ENCODE data around the gene ARFGAP3. TPM values are rescaled to one million over a fixed set of nuclear protein-coding genes. Genes with fewer than 3 reads are reported as not detected.

The ARFGAP3 gene
- total RNA-seq, 1 experiment from 2014 or later: 27.0 TPM

DNA sequence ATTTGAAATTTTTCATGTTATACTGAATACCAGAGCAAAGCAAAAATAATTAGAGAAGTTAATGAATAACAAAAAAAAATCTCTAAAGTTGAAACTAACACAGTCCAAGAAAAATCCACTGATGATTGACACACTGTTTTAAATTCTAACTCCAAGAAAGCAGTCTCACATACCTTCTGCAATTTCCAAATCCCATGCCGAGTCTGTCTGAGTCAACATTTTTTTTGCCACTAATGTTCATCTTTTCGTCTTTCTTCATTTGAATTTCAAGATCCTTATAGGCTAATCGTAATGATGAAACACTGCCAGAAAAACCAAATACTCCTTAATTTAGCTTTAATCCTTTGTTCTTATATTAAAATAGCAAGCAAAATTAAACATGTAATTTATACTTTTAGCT is 39.5 kb downstream of the ARFGAP3 start:
- ChIA-PET CTCF (no interaction called here), POLR2A (no interaction called here)
- BruUV-seq (replicated peaks): no TSS peak
- H3K4me1 ChIP-seq (ENCODE audit: control insufficient read depth, insufficient read depth, low read length): no peaks in the 10 kb centered on the region
- no peak for TF ChIP-seq POLR2AphosphoS5 (IDR thresholded peaks at IDR 0.05; ENCODE audit: low read depth, low read length)
- TF ChIP-seq, protein P1, sequence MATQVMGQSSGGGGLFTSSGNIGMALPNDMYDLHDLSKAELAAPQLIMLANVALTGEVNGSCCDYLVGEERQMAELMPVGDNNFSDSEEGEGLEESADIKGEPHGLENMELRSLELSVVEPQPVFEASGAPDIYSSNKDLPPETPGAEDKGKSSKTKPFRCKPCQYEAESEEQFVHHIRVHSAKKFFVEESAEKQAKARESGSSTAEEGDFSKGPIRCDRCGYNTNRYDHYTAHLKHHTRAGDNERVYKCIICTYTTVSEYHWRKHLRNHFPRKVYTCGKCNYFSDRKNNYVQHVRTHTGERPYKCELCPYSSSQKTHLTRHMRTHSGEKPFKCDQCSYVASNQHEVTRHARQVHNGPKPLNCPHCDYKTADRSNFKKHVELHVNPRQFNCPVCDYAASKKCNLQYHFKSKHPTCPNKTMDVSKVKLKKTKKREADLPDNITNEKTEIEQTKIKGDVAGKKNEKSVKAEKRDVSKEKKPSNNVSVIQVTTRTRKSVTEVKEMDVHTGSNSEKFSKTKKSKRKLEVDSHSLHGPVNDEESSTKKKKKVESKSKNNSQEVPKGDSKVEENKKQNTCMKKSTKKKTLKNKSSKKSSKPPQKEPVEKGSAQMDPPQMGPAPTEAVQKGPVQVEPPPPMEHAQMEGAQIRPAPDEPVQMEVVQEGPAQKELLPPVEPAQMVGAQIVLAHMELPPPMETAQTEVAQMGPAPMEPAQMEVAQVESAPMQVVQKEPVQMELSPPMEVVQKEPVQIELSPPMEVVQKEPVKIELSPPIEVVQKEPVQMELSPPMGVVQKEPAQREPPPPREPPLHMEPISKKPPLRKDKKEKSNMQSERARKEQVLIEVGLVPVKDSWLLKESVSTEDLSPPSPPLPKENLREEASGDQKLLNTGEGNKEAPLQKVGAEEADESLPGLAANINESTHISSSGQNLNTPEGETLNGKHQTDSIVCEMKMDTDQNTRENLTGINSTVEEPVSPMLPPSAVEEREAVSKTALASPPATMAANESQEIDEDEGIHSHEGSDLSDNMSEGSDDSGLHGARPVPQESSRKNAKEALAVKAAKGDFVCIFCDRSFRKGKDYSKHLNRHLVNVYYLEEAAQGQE (IDR thresholded peaks at IDR 0.05; ENCODE audit: insufficient read depth in 1 of 2, low read depth in 2 of 2, low read length in 1 of 2): no peak
- TF ChIP-seq, protein P2, sequence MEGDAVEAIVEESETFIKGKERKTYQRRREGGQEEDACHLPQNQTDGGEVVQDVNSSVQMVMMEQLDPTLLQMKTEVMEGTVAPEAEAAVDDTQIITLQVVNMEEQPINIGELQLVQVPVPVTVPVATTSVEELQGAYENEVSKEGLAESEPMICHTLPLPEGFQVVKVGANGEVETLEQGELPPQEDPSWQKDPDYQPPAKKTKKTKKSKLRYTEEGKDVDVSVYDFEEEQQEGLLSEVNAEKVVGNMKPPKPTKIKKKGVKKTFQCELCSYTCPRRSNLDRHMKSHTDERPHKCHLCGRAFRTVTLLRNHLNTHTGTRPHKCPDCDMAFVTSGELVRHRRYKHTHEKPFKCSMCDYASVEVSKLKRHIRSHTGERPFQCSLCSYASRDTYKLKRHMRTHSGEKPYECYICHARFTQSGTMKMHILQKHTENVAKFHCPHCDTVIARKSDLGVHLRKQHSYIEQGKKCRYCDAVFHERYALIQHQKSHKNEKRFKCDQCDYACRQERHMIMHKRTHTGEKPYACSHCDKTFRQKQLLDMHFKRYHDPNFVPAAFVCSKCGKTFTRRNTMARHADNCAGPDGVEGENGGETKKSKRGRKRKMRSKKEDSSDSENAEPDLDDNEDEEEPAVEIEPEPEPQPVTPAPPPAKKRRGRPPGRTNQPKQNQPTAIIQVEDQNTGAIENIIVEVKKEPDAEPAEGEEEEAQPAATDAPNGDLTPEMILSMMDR (IDR thresholded peaks at IDR 0.05): no peak
- TF ChIP-seq TCF7L2 (IDR thresholded peaks at IDR 0.05; ENCODE audit: low read depth, low read length): no peak
- no peak for TF ChIP-seq SIN3A (IDR thresholded peaks at IDR 0.05; ENCODE audit: borderline replicate concordance, insufficient read depth, low read depth, low read length)
- peaks cover 7% of the 10 kb centered on the region; the same call in 1 of the 2 replicates for H3K36me3 ChIP-seq (ENCODE audit: control insufficient read depth, insufficient read depth, low read length)
- no peak overlapping the region for H3K27ac ChIP-seq (ENCODE audit: low read length)
- DNase-seq (ENCODE audit: low read depth, low spot score) (no peak), ATAC-seq (no peak)
- no peak overlapping the region for H3K4me3 ChIP-seq (ENCODE audit: low read depth in 2 of 2, low read length in 2 of 2)
- no peaks in the 10 kb centered on the region for H3K9me3 ChIP-seq (ENCODE audit: control insufficient read depth, insufficient read depth, low read depth, low read length)
- in situ Hi-C loops (cut with HindIII; ENCODE audit: low pct_unique_long_range_greater_than_20kb, low sequenced_read_pairs): no loop called here
- intact Hi-C loops (cut with micrococcal nuclease; ENCODE audit: unreplicated experiment): no loop called here
- H3K27me3 ChIP-seq (ENCODE audit: control insufficient read depth, insufficient read depth, low read length): no peaks in the 10 kb centered on the region

DNA sequence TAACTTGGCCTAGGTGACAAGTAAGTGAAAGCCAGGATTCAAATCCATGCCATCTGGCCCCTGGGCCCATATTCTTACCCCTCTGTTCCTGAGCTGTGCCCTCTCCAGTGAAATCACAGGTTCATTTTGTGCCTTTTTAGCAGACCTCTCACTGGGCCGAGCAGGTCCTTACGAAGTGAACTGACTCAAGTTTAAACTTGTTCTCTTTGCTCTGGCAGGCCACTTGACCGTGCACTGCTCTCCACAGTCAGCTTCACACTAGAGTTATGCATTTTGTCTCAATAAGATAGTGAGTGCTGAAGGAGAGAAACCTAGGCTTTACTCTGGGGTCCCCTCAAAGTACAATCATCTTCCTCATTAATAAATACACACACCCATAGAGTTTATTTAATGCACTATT is 40.7 kb downstream of the ARFGAP3 start:
- BruUV-seq (replicated peaks): no TSS peak
- CTCF ChIA-PET: interaction anchor here (0.6 kb wide), 1 partner anchor 210 kb away, joined by 3 read pairs; no protein-coding TSS in a partner anchor
- Histone ChIP-seq H3K27me3 (ENCODE audit: control insufficient read depth, insufficient read depth, low read length) (no peaks in the 10 kb centered on the region), H3K4me3 (ENCODE audit: low read depth in 2 of 2, low read length in 2 of 2) (no peak overlapping the region), H3K27ac (ENCODE audit: low read length) (no peak overlapping the region), H3K9me3 (ENCODE audit: control insufficient read depth, insufficient read depth, low read depth, low read length) (no peaks in the 10 kb centered on the region), H3K4me1 (ENCODE audit: control insufficient read depth, insufficient read depth, low read length) (no peaks in the 10 kb centered on the region), H3K36me3 (ENCODE audit: control insufficient read depth, insufficient read depth, low read length) (peaks cover 7% of the 10 kb centered on the region; the same call in 1 of the 2 replicates)
- no peak for DNase-seq (ENCODE audit: low read depth, low spot score)
- in situ Hi-C loops (cut with HindIII; ENCODE audit: low pct_unique_long_range_greater_than_20kb, low sequenced_read_pairs): no loop called here
- no peak for ATAC-seq
- POLR2A ChIA-PET: no interaction called here
- intact Hi-C loops (cut with micrococcal nuclease; ENCODE audit: unreplicated experiment): no loop called here
- no peak for TF ChIP-seq POLR2AphosphoS5 (IDR thresholded peaks at IDR 0.05; ENCODE audit: low read depth, low read length)
- TF ChIP-seq, protein P1 (IDR thresholded peaks at IDR 0.05; ENCODE audit: insufficient read depth in 1 of 2, low read depth in 2 of 2, low read length in 1 of 2): no peak
- TF ChIP-seq TCF7L2 (IDR thresholded peaks at IDR 0.05; ENCODE audit: low read depth, low read length): no peak
- TF ChIP-seq SIN3A (IDR thresholded peaks at IDR 0.05; ENCODE audit: borderline replicate concordance, insufficient read depth, low read depth, low read length): no peak
- TF ChIP-seq, protein P2 (IDR thresholded peaks at IDR 0.05): no peak
